ENCODE measurements around the gene NAMPT.

GRCh38 chr7:106203473-106203872 is 81.3 kb downstream of the NAMPT start:
- no peak for TF ChIP-seq CTCF (conservative IDR thresholded peaks at IDR 0.05; ENCODE audit: low read length)
- TF ChIP-seq EZH2phosphoT487 (IDR thresholded peaks at IDR 0.05; ENCODE audit: borderline replicate concordance) = no peak
